Neural cell (in vitro differentiated cells): Measurements from ENCODE around the gene TEX13C. TPM values are rescaled to one million over a fixed set of nuclear protein-coding genes. Genes with fewer than 3 reads are reported as not detected.

Source experiments
- H2AFZ ChIP-seq: fragments of 200-600, 300-800 bp; sonication (generic), shearing (Covaris generic); 2 replicates; pipeline ENCODE4 v1.6.0; 2014; ENCODE audit warnings: low read depth, mild to moderate bottlenecking, antibody characterized with exemption, low read length, moderate library complexity
- H3F3A ChIP-seq: fragments of 200-600 bp; shearing (Covaris generic); 2 replicates; pipeline ENCODE4 v1.6.1; 2016; ENCODE audit warnings: mild to moderate bottlenecking, moderate library complexity, mixed read lengths, antibody characterized with exemption, low read length; ENCODE audit not compliant: insufficient read depth, poor library complexity, severe bottlenecking
- H3K27ac ChIP-seq: fragments of 200-600, 300-800 bp; sonication (generic), shearing (Covaris generic); 2 replicates; pipeline ENCODE4 v1.5.1; 2014; ENCODE audit warnings: mild to moderate bottlenecking, low read length, moderate library complexity
- H3K27me3 ChIP-seq: fragments of 300-800, 200-600 bp; sonication (generic), shearing (Covaris generic); 2 replicates; pipeline ENCODE4 v1.6.0; 2014; ENCODE audit warnings: mild to moderate bottlenecking, low read depth, low read length, moderate library complexity; ENCODE audit not compliant: insufficient read depth
- H3K36me3 ChIP-seq: fragments of 300-800, 200-600 bp; sonication (generic), shearing (Covaris generic); 2 replicates; pipeline ENCODE4 v1.5.1; 2014; ENCODE audit warnings: mild to moderate bottlenecking, antibody characterized with exemption, low read length, moderate library complexity; ENCODE audit not compliant: insufficient read depth
- H3K4me2 ChIP-seq: fragments of 300-800, 200-600 bp; sonication (generic), shearing (Covaris generic); 2 replicates; pipeline ENCODE4 v1.6.0; 2014; ENCODE audit warnings: mild to moderate bottlenecking, low read length
- H3K4me3 ChIP-seq: fragments of 300-800, 200-600 bp; sonication (generic), shearing (Covaris generic); 2 replicates; pipeline ENCODE4 v1.5.1; 2014; ENCODE audit warnings: mild to moderate bottlenecking, low read length, moderate library complexity
- H3K79me2 ChIP-seq: fragments of 200-600 bp; shearing (Covaris generic); replicated peaks from 2 replicates; pipeline ENCODE4 v1.6.0; 2014; ENCODE audit warnings: mild to moderate bottlenecking, low read length, moderate library complexity; ENCODE audit not compliant: insufficient read depth
- H3K9ac ChIP-seq: fragments of 300-800, 200-600 bp; sonication (generic), shearing (Covaris generic); 2 replicates; pipeline ENCODE4 v1.6.1; 2016; ENCODE audit warnings: mild to moderate bottlenecking, low read length, mixed read lengths
- H3K9me2 ChIP-seq: fragments of 200-600 bp; shearing (Covaris generic); 2 replicates; pipeline ENCODE4 v1.6.1; 2016; ENCODE audit warnings: mild to moderate bottlenecking, low read length, mixed read lengths; ENCODE audit not compliant: insufficient read depth
- H3K9me3 ChIP-seq: fragments of 200-600, 300-800 bp; sonication (generic), shearing (Covaris generic); 2 replicates; pipeline ENCODE4 v1.6.1; 2016; ENCODE audit warnings: mild to moderate bottlenecking, mixed run types, low read length, moderate library complexity, mixed read lengths
- H4K20me1 ChIP-seq: fragments of 200-600 bp; shearing (Covaris generic); 2 replicates; pipeline ENCODE4 v1.6.1; 2016; ENCODE audit warnings: mild to moderate bottlenecking, mixed run types; ENCODE audit not compliant: insufficient read depth
- CTCF ChIP-seq: fragments of 450-650 bp; IDR thresholded peaks from 2 replicates; pipeline ENCODE4 v1.5.1; 2014; ENCODE audit warnings: antibody characterized with exemption, mild to moderate bottlenecking, moderate library complexity; ENCODE audit not compliant: poor library complexity, severe bottlenecking
- EP300 ChIP-seq: fragments of 450-650 bp; conservative IDR thresholded peaks from 2 replicates; pipeline ENCODE4 v1.6.1; 2014; ENCODE audit warnings: antibody characterized with exemption, mild to moderate bottlenecking, moderate library complexity; ENCODE audit not compliant: poor library complexity, severe bottlenecking
- MXI1 ChIP-seq: fragments of 450-650 bp; conservative IDR thresholded peaks from 2 replicates; pipeline ENCODE4 v1.6.1; 2014; ENCODE audit warnings: antibody characterized with exemption, mild to moderate bottlenecking; ENCODE audit not compliant: poor library complexity, severe bottlenecking
- POLR2AphosphoS5 ChIP-seq: IDR thresholded peaks from 2 replicates; pipeline ENCODE4 v1.6.1; 2012
- SMC3 ChIP-seq: fragments of 450-650 bp; conservative IDR thresholded peaks from 2 replicates; pipeline ENCODE4 v1.6.1; 2014; ENCODE audit warnings: antibody characterized with exemption, mild to moderate bottlenecking, moderate library complexity; ENCODE audit not compliant: poor library complexity
- TAF1 ChIP-seq: IDR thresholded peaks from 2 replicates; pipeline ENCODE4 v1.6.1; 2012; ENCODE audit warnings: low read depth
- polyA plus RNA-seq: library from polyadenylated mRNA; depleted of rRNA; stranded (reverse); fragments of >200 nt; gene quantifications from 2 replicates; pipeline ENCODE4 v1.2.3, GENCODE V29; 2014
- TF ChIP-seq, protein P1 (sequence below): IDR thresholded peaks from 2 replicates; pipeline ENCODE4 v1.6.1; 2012; ENCODE audit warnings: borderline replicate concordance

Gene TEX13C
- polyA plus RNA-seq, 1 donor from 2014 or later, result not detected

GRCh38 chrX:125327891-125328290 is 8.2 kb downstream of the TEX13C start:
- Histone ChIP-seq H3K4me2 (no peak overlapping the region), H3K27me3 (no peaks in the 10 kb centered on the region), H3K9ac (no peak overlapping the region), H3K79me2 (no peaks in the 10 kb centered on the region), H3K9me2 (no peaks in the 10 kb centered on the region), H2AFZ (no peak overlapping the region), H3F3A (no peaks in the 10 kb centered on the region), H3K27ac (no peak overlapping the region), H3K36me3 (no peaks in the 10 kb centered on the region), H4K20me1 (no peaks in the 10 kb centered on the region), H3K4me3 (no peak overlapping the region), H3K9me3 (no peaks in the 10 kb centered on the region)
- TF ChIP-seq, protein P1, sequence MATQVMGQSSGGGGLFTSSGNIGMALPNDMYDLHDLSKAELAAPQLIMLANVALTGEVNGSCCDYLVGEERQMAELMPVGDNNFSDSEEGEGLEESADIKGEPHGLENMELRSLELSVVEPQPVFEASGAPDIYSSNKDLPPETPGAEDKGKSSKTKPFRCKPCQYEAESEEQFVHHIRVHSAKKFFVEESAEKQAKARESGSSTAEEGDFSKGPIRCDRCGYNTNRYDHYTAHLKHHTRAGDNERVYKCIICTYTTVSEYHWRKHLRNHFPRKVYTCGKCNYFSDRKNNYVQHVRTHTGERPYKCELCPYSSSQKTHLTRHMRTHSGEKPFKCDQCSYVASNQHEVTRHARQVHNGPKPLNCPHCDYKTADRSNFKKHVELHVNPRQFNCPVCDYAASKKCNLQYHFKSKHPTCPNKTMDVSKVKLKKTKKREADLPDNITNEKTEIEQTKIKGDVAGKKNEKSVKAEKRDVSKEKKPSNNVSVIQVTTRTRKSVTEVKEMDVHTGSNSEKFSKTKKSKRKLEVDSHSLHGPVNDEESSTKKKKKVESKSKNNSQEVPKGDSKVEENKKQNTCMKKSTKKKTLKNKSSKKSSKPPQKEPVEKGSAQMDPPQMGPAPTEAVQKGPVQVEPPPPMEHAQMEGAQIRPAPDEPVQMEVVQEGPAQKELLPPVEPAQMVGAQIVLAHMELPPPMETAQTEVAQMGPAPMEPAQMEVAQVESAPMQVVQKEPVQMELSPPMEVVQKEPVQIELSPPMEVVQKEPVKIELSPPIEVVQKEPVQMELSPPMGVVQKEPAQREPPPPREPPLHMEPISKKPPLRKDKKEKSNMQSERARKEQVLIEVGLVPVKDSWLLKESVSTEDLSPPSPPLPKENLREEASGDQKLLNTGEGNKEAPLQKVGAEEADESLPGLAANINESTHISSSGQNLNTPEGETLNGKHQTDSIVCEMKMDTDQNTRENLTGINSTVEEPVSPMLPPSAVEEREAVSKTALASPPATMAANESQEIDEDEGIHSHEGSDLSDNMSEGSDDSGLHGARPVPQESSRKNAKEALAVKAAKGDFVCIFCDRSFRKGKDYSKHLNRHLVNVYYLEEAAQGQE, result no peak
- TF ChIP-seq SMC3 (no peak), CTCF (no peak), MXI1 (no peak), EP300 (no peak)

GRCh38 chrX:125333583-125333982 is 13.9 kb downstream of the TEX13C start:
- no peaks in the 10 kb centered on the region for H3F3A ChIP-seq
- no peak overlapping the region for H3K27ac ChIP-seq
- TF ChIP-seq EP300, result no peak
- no peak for TF ChIP-seq TAF1
- TF ChIP-seq, protein P1, result no peak
- no peak for TF ChIP-seq POLR2AphosphoS5
- no peak overlapping the region for H3K4me2 ChIP-seq
- no peaks in the 10 kb centered on the region for H3K9me3 ChIP-seq
- H2AFZ ChIP-seq, result no peak overlapping the region
- no peaks in the 10 kb centered on the region for H3K9me2 ChIP-seq
- H3K79me2 ChIP-seq, result no peaks in the 10 kb centered on the region
- H3K36me3 ChIP-seq, result no peaks in the 10 kb centered on the region
- no peaks in the 10 kb centered on the region for H4K20me1 ChIP-seq
- H3K27me3 ChIP-seq, result no peaks in the 10 kb centered on the region
- H3K9ac ChIP-seq, result no peak overlapping the region
- no peak overlapping the region for H3K4me3 ChIP-seq
